ENCODE measurements around the gene PIP4K2B.
"Not testable (repeated sequence)": the region's sequence is repeated elsewhere in the genome, so short reads cannot be mapped to it uniquely, and the experiment has no call there.

DNA sequence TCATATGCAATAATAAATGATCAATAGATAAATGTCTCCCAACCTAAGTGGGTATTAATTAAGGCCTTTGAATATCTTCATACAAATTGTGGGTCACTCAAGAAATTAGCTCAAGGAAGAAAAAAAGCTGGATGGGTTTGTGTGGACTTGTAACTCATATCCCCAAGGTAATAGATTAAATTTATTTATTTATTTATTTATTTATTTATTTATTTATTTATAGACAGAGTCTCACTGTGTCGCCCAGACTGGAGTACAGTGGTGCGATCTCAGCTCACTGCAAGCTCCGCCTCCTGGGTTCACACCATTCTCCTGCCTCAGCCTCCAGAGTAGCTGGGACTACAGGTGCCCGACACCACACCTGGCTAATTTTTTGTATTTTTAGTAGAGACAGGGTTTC lies 11.4 kb downstream of the PIP4K2B start:
- TF ChIP-seq, protein P1, sequence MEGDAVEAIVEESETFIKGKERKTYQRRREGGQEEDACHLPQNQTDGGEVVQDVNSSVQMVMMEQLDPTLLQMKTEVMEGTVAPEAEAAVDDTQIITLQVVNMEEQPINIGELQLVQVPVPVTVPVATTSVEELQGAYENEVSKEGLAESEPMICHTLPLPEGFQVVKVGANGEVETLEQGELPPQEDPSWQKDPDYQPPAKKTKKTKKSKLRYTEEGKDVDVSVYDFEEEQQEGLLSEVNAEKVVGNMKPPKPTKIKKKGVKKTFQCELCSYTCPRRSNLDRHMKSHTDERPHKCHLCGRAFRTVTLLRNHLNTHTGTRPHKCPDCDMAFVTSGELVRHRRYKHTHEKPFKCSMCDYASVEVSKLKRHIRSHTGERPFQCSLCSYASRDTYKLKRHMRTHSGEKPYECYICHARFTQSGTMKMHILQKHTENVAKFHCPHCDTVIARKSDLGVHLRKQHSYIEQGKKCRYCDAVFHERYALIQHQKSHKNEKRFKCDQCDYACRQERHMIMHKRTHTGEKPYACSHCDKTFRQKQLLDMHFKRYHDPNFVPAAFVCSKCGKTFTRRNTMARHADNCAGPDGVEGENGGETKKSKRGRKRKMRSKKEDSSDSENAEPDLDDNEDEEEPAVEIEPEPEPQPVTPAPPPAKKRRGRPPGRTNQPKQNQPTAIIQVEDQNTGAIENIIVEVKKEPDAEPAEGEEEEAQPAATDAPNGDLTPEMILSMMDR (IDR thresholded peaks at IDR 0.05), result not testable (repeated sequence)
- TF ChIP-seq POLR2A (IDR thresholded peaks at IDR 0.05), result not testable (repeated sequence)

All from body of pancreas (tissue), 4 donors.